Stimulated activated naive CD4-positive, alpha-beta T cell treated with Interleukin-2 at 50 U/mL for 16 hours (primary cell): ENCODE results near the gene IL22RA2.
"Not testable (repeated sequence)": the region's sequence is repeated elsewhere in the genome, so short reads cannot be mapped to it uniquely, and the experiment has no call there.

Experiments used
- DNase-seq: peaks from one replicate; lab custom pipeline; 2025; lab: John Stamatoyannopoulos, UW

IL22RA2 gene

DNA sequence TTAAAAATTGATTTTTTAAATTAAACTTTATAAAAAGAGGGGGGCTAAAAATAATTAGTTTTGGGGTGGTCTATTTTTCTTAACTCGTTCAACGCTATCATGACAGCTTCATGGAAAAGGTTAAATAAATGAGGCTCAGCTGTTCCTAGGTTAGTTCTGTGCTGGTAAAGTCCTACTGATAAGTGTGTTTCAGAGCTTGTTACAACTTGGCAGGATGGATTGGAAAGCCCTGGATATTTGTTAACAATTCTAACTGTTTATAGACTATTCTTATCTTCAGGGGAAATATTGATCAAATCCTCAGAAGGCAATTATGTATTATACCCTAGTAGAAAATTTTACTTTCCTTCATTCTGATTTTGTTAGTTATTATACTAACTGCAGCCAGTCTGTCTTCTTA is 50.4 kb downstream of the IL22RA2 start:
- no peak for DNase-seq

DNA sequence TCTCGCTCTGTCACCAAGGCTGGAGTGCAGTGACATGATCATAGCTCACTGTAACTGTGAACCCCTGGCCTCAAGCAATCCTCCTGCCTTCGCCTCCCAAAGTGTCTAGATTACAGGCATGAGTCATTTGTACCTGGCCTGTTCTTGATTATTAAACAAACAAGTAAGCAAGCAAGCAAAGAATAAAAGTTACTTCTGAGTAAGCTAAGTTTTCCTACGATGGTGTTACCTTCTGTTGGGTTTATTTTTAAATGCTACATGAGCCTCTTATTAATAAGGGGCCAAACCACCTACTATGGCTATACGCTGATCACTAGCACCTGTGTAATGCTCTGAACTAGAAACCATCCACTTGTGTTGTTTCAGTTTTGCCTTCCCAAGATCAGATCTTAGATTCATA is 50.8 kb downstream of the IL22RA2 start:
- no peak for DNase-seq

DNA sequence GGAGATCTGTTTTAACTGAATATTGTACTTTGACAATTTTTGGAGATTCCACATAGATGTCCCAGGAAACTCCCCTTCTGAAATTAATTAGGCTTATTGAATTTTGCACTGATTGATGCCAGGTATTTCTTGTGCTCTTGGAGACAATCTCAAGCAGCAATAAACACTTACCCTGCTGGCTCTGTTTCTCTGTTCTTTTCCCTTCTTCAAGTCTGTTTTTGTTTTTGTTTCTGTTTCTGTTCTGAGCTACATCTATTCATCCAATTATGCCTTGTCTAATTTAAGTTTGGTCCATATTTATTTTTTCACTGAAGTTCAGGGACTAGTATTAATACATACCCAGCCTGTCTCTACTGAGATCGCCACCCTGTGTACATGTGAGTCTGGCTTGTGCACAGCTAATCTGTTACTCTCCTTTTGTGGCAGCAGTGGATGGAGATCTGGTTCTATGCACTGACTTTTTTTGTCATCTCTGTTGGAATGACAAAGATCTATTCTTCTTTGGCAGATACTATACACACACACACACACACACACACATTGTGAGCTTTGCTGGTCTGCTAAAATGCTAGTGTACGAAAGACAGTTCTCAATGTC is 51.9 kb downstream of the IL22RA2 start:
- DNase-seq, result no peak

GRCh38 chr6:137120748-137121147 is 52.7 kb downstream of the IL22RA2 start:
- no peak for DNase-seq

DNA sequence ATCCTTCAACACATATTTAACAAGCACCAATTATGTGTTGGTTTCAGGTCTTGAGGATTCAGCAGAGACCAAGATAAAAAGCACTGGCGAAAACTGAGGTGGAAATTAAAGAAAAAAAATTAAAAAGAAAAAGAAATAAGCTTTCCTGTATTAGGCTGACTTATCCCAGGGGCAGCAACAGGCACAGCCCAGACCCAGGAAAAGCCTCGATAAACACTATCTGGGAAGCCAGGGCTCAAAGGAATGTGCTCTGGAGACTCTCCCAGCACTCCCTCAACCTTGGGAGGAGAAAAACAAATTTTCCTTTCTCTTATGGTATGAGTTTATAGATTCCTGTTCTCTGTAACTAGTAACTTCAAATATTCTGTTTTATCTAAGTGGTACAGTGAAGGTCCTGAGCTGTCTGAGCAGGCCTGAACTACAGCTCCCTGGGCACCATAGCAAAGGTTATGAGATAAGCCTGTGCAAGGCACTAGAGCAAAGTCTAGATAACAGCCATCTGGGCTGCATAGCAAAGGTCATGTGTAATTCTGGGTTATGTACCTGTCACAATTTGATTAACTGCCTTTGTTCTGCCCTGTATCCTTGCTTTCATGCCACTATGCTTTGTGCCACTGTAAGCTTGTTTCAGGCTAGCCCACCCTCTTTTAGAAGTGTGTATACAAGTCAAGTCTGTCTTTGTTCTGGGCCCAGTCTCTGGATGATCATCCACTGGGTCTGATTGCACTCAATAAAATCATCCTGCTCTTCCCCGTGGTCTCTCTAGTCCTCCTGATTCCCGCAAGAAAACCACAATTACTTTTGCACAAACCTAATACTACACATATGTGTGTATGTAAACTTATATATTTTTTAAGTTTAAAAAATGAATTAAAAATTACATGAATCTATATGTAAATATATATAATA is 54.0 kb downstream of the IL22RA2 start:
- no peak for DNase-seq

GRCh38 chr6:137117581-137117980 is 55.9 kb downstream of the IL22RA2 start:
- no peak for DNase-seq

- no peak for DNase-seq
These were observed 56.6 kb downstream of the IL22RA2 start for GRCh38 chr6:137116807-137117206.

DNA sequence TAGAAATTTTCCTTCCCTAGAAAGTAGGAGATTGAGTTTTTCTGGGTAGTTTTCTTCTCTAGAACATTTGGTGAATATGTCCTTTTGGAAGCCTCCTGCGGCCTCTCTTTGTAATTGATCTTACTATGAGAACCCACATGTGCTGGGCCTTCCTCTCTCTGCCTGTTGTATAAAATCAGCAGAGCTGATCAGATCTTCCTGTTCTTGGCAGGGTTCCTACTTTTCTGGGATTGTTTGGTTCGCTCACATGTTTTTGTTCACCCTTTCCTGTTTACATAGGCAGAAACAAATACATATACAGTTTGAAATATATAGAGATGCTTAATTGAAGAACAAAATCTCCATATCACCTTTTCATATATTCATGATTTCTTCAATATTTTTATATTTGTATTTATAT is 57.8 kb downstream of the IL22RA2 start:
- no peak for DNase-seq

DNA sequence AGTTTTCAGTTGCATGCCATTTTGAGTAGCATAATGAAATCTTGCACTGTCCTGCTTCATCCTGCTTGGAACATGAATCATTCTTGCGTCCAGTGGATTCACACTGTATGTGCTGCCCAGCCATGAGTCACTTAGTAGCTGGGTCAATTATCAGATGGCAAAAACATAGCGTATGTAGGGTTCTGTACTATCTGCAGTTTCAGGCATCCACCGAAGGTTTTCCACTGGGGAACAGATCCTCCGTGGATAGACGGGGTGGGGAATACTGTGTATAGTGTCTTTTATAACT is 61.4 kb downstream of the IL22RA2 start:
- DNase-seq, result no peak

DNA sequence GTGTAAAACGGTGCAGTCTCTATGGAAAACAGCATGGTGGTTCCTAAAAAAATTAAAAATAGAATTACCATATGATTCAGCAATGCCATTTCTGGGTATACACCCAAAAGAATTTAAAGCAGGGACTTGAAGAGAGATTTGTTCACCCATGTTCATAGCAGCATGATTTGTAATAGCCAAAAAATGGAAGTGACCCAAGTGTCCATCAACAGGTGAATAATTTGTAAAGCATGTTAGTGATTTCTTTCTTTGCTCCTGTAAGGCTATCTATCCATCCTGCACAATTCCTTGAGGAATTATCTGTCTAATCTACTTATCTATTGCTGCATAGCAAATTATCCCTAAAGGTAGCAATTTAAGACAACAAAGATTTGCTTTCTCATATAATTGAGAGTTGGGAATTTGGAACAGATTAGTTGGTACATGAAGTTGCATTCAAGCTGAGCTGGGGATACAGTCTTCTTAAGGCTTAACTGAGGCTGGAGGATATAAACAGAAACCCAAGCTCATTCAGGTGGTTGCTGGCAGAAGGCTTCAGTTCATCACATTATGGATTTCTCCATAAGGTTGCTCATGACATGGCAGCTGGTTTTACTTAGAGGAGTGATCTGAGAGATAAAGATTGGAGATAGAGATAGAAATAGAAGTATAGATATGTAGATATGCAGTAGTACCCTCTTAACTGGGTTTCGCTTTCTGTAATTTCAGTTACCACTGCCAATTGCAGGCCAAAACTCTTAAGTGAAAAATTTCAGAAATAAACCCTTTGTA is 62.0 kb downstream of the IL22RA2 start:
- no peak for DNase-seq

DNA sequence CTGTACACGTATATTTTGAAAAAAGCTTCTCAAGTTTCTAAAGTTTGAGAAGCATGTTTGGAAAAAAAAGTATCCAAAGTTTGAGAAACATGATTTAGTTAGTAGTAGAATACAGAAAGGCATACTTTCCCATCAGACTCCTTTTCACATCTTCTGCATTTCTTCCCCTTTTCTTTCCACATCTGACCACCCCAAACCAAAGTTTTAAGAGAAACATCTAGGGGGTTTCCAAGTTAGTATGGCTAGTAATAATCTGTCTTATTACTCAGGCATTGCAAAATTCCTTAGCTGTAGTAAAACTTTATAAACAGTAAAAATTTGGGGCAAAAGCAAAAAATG is 65.7 kb downstream of the IL22RA2 start:
- no peak for DNase-seq

- not testable (repeated sequence) for DNase-seq
These were observed 66.2 kb downstream of the IL22RA2 start for GRCh38 chr6:137107047-137107766.

- DNase-seq, result no peak
These were observed 67.3 kb downstream of the IL22RA2 start for GRCh38 chr6:137106183-137106582.

DNA sequence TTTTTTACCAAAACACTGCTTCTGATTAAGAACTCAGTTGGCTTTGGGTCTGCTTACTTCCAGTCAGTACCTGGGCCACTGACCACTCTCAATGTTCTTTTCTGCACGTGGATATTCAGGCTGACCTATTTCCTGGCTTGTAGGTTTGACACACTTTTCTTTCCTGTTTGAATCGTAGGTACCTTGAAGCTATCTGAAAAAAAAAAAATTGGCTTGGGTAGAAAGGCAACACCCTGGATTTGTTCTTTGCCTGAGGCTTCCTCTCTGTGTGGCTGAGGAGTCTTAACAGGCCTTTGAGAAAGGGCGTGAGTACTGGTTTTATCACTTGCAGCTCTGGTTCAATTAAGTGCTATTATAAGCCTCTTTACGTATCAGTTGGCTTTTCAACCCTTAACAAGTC is 68.1 kb downstream of the IL22RA2 start:
- DNase-seq, result no peak

- DNase-seq, result no peak
These were observed 68.5 kb downstream of the IL22RA2 start for GRCh38 chr6:137104926-137105325.

DNA sequence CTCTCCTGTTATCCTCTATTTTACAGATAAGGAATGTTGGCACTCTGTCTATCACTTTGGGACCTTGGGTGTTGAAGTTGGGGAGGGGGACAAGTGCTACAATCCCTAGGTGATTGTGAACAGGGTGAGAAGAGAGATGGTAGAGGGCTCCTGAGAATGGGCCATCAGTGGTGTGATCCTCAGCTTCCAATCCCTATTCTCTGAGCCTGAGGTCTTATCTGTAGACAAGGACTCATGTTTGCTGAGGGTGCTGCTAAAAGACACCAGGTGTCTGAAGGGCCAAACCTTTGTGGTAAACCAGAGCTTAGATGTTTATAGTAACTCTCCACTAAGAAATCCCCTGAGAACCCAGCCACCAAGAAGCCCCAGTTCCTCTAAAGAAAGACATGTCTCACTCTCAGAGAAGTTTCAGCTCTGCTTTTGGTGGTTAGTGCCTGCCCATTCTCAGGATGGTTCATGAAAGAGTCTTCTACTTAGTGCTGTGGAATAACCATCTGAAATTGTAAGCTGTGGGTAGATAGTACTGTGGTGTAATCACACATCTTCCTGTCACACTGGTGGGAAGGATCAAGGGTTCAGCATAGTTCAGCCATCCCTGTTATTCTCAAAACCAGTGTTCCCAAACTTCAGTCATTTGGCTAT is 70.5 kb downstream of the IL22RA2 start:
- no peak for DNase-seq

GRCh38 chr6:137102050-137102848 is 71.2 kb downstream of the IL22RA2 start:
- DNase-seq, result no peak

DNA sequence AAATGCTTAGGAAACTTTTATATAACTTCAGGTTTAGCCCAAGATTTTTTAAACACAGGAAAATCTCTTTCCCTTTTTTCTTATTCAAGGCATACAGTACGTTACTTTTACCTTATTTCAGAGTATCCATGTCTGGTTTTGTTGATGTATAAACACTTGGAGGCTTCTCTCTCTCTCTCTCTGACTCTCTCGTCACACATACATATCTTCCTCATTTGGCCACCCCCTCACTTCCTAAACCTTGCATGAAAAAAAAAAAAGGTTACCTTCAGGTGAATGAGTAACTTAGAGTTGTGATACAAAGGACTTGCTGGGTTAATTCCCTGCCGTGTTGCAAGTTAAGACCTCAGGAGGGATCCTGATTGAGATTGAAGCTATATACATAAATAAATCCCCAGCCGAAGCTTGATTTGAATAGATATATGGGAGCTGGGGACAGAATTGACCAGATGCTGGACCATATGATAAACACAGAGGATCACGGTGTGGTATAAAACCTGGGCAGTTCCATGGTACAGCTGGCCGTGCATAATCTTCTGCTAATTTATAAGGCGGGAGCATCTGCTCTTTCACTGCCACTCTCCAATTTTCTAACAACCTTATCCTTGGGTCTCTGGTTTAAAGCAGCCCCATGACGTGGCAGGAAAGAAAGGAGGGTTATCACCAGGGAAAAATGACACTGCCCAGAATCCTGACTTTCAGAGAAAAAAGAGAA is 73.6 kb downstream of the IL22RA2 start:
- DNase-seq, result no peak

DNA sequence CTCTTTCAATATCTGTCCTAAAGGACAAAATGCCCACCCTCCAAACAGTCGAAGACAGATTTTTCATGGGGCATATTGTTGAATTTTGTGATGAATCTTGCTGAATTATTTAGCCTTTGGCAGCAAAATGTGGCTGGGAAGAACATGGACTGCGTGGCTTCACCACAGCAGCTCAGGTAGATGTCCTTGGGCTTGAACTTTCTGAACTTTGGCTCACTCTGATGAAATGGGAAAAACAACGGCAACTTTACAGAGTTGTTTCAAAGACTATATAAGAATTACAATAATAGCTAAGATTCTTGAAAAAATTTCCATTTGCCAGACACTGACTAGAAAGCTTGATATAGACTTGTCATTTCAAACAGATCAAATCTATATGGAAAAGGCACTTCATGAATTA is 75.9 kb downstream of the IL22RA2 start:
- no peak for DNase-seq

DNA sequence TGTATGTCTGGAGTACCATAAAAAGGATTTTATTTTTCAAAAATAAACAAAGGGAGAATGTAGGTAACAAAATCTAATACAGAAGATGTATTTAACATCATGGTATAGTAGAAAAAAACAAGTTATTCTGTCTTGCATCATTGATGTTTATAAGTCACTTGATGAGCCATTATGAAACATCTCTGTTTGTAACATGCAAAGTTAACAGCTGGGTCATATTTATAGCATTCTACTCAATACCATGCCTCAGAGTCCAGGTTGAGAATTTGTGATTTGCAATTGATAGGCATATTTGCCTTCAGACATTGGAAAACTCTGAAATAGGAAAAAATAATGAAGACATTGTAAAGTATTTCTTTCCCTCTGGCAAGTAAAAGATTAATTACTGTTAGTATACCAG is 76.4 kb downstream of the IL22RA2 start:
- no peak for DNase-seq
